ENCODE data around the gene LUM. TPM values are rescaled to one million over a fixed set of nuclear protein-coding genes. Genes with fewer than 3 reads are reported as not detected.

Gene LUM
- total RNA-seq, 1 experiment from 2014 or later = not detected

DNA sequence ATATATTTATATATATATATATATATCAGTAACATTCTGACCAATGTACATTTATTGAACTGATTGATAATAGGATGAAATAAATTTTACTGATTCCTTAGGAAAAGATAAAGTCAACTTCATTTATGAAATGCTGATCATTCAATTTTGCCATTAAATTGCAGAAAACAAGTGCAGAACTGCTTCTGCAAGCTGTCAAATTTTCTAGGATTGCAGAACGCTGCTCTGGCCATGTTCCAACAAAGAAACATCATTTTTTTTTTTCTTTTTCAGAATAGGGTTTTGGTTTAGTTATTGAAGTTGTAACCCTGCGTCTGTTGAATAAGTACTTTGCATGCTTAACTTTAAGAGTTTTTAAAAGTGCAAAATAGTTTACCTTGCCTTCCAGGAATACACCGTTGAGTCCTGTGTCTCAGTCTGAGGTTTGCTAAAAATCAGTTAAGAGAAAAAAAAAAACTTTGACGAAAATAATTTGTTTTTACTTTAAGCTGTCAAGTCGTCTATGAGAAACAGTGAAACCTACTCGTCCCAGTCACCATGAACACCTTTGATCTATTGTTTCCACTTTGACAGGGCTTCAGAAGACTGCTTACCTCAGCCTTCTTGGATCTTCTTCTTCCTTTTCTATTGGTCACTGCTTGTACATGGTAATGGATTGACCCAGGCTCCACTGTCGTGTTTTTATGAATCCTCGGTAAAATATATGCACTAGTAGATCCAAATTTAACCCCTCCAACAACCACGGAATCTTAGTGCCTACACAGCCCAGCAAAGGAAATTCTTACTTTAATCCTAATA is 53.7 kb downstream of the LUM start, which contains the start of gene KERA:
Gene KERA (minus strand): TSS at position 657 of the 798 bp plus-strand sequence. CDS start 1,743 bp downstream, outside the sequence.
- H3K27ac ChIP-seq (ENCODE audit: low read depth, low read length, poor library complexity, severe bottlenecking) = no peak within 1 kb of the TSS
- ChIA-PET CTCF (no interaction called here), POLR2A (ENCODE audit: low non-redundant PET) (no interaction called here)
- intact Hi-C loops (cut with micrococcal nuclease; ENCODE audit: unreplicated experiment) = no loop called here
- TF ChIP-seq, protein P1, sequence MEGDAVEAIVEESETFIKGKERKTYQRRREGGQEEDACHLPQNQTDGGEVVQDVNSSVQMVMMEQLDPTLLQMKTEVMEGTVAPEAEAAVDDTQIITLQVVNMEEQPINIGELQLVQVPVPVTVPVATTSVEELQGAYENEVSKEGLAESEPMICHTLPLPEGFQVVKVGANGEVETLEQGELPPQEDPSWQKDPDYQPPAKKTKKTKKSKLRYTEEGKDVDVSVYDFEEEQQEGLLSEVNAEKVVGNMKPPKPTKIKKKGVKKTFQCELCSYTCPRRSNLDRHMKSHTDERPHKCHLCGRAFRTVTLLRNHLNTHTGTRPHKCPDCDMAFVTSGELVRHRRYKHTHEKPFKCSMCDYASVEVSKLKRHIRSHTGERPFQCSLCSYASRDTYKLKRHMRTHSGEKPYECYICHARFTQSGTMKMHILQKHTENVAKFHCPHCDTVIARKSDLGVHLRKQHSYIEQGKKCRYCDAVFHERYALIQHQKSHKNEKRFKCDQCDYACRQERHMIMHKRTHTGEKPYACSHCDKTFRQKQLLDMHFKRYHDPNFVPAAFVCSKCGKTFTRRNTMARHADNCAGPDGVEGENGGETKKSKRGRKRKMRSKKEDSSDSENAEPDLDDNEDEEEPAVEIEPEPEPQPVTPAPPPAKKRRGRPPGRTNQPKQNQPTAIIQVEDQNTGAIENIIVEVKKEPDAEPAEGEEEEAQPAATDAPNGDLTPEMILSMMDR (conservative IDR thresholded peaks at IDR 0.05; ENCODE audit: low read depth, low read length) = no peak
- TF ChIP-seq EZH2 (IDR thresholded peaks at IDR 0.05; ENCODE audit: borderline replicate concordance, low read depth, low read length, poor library complexity, severe bottlenecking) = no peak
- BruUV-seq (replicated peaks) = no TSS peak
- H3K4me3 ChIP-seq (ENCODE audit: low read depth, low read length, poor library complexity, severe bottlenecking) = no peak within 1 kb of the TSS
- H3K27me3 ChIP-seq (replicated peaks; ENCODE audit: insufficient read depth, low read depth, low read length, poor library complexity) = no peaks in the 10 kb centered on the region
- H3K36me3 ChIP-seq (ENCODE audit: insufficient read depth, low read length, poor library complexity, severe bottlenecking) = no peaks in the 10 kb centered on the region
- no peaks in the 10 kb centered on the region for H3K4me1 ChIP-seq (ENCODE audit: insufficient read depth, low read length, poor library complexity, severe bottlenecking)
- no peak for DNase-seq (ENCODE audit: low spot score)
- no peaks in the 10 kb centered on the region for H3K9me3 ChIP-seq (ENCODE audit: low read depth, low read length, poor library complexity, severe bottlenecking)

DNA sequence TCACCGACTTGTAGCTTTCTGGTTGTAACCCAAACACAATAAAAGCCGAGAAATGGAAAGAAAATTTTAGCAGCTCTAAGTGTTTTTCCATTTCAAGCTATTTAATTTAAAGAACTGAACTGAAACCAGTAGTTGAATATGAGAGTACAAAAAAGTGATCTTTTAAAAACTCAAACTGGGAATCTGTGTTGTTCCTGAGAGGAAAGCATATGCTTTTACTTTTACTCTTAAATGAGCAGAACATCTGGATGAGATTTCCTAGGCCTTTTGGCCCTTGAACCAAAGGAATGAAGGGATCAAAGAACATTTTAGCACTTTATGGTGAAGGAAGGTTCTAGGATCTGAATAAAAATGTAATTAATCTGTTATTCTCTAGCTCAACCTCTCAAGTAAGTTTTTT is 54.8 kb downstream of the LUM start:
- H3K9me3 ChIP-seq (ENCODE audit: low read depth, low read length, poor library complexity, severe bottlenecking) = no peaks in the 10 kb centered on the region
- no TSS peak for BruUV-seq (replicated peaks)
- no peaks in the 10 kb centered on the region for H3K4me1 ChIP-seq (ENCODE audit: insufficient read depth, low read length, poor library complexity, severe bottlenecking)
- no peaks in the 10 kb centered on the region for H3K36me3 ChIP-seq (ENCODE audit: insufficient read depth, low read length, poor library complexity, severe bottlenecking)
- no peak overlapping the region for H3K27ac ChIP-seq (ENCODE audit: low read depth, low read length, poor library complexity, severe bottlenecking)
- H3K4me3 ChIP-seq (ENCODE audit: low read depth, low read length, poor library complexity, severe bottlenecking) = no peak overlapping the region
- TF ChIP-seq EZH2 (IDR thresholded peaks at IDR 0.05; ENCODE audit: borderline replicate concordance, low read depth, low read length, poor library complexity, severe bottlenecking) = no peak
- TF ChIP-seq, protein P1 (conservative IDR thresholded peaks at IDR 0.05; ENCODE audit: low read depth, low read length) = no peak
- POLR2A ChIA-PET (ENCODE audit: low non-redundant PET) = no interaction called here
- CTCF ChIA-PET = no interaction called here
- no peaks in the 10 kb centered on the region for H3K27me3 ChIP-seq (replicated peaks; ENCODE audit: insufficient read depth, low read depth, low read length, poor library complexity)
- intact Hi-C loops (cut with micrococcal nuclease; ENCODE audit: unreplicated experiment) = no loop called here
- DNase-seq (ENCODE audit: low spot score) = no peak

DNA sequence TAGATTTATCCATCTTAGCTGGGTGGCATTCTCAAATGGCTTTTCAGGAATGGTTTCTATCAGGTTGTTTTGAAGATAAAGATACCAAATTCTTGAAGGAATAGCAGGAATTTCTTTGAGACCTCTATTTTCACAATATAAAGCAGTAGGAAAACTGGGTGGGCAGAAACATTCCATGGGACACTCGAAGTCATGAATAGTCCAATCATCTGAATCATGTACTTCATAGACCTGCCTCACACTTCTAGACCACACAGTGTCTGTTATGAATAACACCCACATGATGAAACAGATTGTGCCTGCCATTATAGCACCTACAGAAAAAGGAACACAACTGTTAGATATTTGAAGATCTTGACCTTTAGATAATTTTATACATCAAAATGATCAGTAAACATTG is 55.3 kb downstream of the LUM start:
- Histone ChIP-seq H3K4me3 (ENCODE audit: low read depth, low read length, poor library complexity, severe bottlenecking) (no peak overlapping the region), H3K4me1 (ENCODE audit: insufficient read depth, low read length, poor library complexity, severe bottlenecking) (no peaks in the 10 kb centered on the region), H3K9me3 (ENCODE audit: low read depth, low read length, poor library complexity, severe bottlenecking) (no peaks in the 10 kb centered on the region), H3K36me3 (ENCODE audit: insufficient read depth, low read length, poor library complexity, severe bottlenecking) (no peaks in the 10 kb centered on the region), H3K27ac (ENCODE audit: low read depth, low read length, poor library complexity, severe bottlenecking) (no peak overlapping the region), H3K27me3 (replicated peaks; ENCODE audit: insufficient read depth, low read depth, low read length, poor library complexity) (no peaks in the 10 kb centered on the region)
- CTCF ChIA-PET = no interaction called here
- DNase-seq (ENCODE audit: low spot score) = no peak
- TF ChIP-seq, protein P1 (conservative IDR thresholded peaks at IDR 0.05; ENCODE audit: low read depth, low read length) = no peak
- no peak for TF ChIP-seq EZH2 (IDR thresholded peaks at IDR 0.05; ENCODE audit: borderline replicate concordance, low read depth, low read length, poor library complexity, severe bottlenecking)
- POLR2A ChIA-PET (ENCODE audit: low non-redundant PET) = no interaction called here
- intact Hi-C loops (cut with micrococcal nuclease; ENCODE audit: unreplicated experiment) = no loop called here
- BruUV-seq (replicated peaks) = no TSS peak
